Measurements from ENCODE around the gene JAM2.

GRCh38 chr21:25708467-25709065 lies 69.5 kb downstream of the JAM2 start:
- TF ChIP-seq CTCF (conservative IDR thresholded peaks at IDR 0.05; ENCODE audit: low read depth, low read length): peak; percentile 73
- TF ChIP-seq MXI1 (IDR thresholded peaks at IDR 0.05; ENCODE audit: borderline replicate concordance, low read depth, low read length): no peak
- no peak for TF ChIP-seq POLR2A (IDR thresholded peaks at IDR 0.05; ENCODE audit: low read depth, low read length)
- TF ChIP-seq ELK1 (IDR thresholded peaks at IDR 0.05; ENCODE audit: borderline replicate concordance, low read depth, low read length): no peak
- no peak for TF ChIP-seq CEBPB (IDR thresholded peaks at IDR 0.05; ENCODE audit: low read depth, low read length)
- peak; percentile 58 for TF ChIP-seq RAD21 (IDR thresholded peaks at IDR 0.05; ENCODE audit: low read length)
- TF ChIP-seq USF2 (IDR thresholded peaks at IDR 0.05; ENCODE audit: low read depth, low read length): no peak
- TF ChIP-seq RFX5 (IDR thresholded peaks at IDR 0.05; ENCODE audit: low read depth, low read length): no peak
- TF ChIP-seq FOS (IDR thresholded peaks at IDR 0.05; ENCODE audit: low read depth, low read length): no peak
- no peak for TF ChIP-seq MAFK (IDR thresholded peaks at IDR 0.05; ENCODE audit: low read depth, low read length)
